GM20431 (cell line): ENCODE data around the gene SNTA1.
"Not testable (repeated sequence)": the region's sequence is repeated elsewhere in the genome, so short reads cannot be mapped to it uniquely, and the experiment has no call there.

Experiments used
- in situ Hi-C: fragments of 300-500 bp; cut with MseI, MboI; formaldehyde crosslinking; loops from one replicate; pipeline ENCODE4 v1.15.0; 2020; ENCODE audit warnings: low sequenced_read_pairs; ENCODE audit not compliant: unreplicated experiment

The SNTA1 gene

DNA sequence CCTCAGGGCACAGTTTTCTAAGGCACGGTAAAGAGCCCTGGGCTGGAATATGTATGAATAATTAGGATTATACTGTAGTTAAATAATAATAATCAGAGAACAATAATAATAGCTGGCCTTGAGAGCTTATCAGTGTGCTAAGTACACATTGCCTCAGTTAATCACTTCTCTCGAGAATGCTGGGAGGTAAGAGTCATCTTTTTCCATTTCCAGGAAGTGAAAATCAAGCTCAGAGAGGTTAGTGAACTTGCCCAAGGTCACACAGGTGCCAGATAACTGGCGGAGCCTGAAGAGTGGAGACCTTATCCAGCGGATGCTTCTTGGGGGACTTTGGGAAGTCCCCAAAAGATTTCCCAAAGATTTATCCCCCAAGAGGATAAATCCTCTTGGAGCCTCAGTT is 26.9 kb upstream of the SNTA1 start:
- in situ Hi-C loops: no loop called here

GRCh38 chr20:33466303-33466646 is 22.7 kb upstream of the SNTA1 start:
- in situ Hi-C loops: loop anchor here (10.0 kb wide), 1 partner anchor 189 kb away; no protein-coding TSS in a partner anchor

DNA sequence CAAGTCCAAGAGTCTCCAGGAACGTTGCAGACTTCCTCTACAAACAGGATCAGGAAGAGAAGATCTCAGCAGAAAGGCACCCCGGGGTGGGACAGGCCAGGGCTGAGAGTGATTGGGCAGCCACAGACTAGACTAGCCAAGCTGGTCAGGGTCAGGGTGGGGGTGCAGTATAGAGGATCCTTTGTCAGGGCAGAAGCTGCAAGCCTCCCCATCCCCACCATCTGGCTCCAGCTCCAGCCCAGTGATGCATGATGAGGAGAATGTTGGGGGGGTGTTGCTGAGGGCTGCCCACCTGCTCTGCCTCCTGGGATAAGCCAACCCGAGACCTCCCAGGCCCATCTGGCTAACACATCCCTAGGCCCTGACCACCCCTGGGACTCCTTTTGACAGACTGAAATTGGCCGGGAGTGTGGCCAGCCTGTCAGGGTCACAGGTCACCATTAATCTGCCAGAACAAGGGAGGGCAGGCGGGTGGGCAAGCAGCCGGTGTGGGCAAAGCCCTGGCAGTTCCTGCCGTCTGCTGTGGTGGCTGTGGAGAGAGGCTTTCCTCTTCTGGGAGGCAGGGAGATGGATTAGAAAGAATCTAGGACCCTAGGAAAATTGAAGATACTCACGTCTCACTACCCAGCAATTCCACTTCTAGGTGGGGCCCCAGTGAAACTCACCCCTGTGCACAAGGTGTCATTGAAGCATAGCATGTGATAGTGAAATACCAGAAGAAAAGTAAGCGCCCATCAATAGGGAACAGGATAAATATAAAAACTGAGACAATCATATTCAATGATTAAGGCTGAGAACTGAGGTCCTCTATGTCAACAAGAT is 22.1 kb upstream of the SNTA1 start:
- in situ Hi-C loops: loop anchor here (10.0 kb wide), 1 partner anchor 189 kb away; no protein-coding TSS in a partner anchor

- in situ Hi-C loops: loop anchor here (10.0 kb wide), 1 partner anchor 190 kb away; no protein-coding TSS in a partner anchor
These were observed 21.2 kb upstream of the SNTA1 start for GRCh38 chr20:33464759-33465158.

GRCh38 chr20:33463332-33464101 is 20.0 kb upstream of the SNTA1 start:
- in situ Hi-C loops: loop anchor here (10.0 kb wide), 1 partner anchor 191 kb away; no protein-coding TSS in a partner anchor

- in situ Hi-C loops: loop anchor here (10.0 kb wide), 1 partner anchor 194 kb away; no protein-coding TSS in a partner anchor
These were observed 17.1 kb upstream of the SNTA1 start for GRCh38 chr20:33460711-33461110.

GRCh38 chr20:33459599-33459998 is 16.0 kb upstream of the SNTA1 start:
- in situ Hi-C loops: no loop called here

GRCh38 chr20:33456916-33457642 is 13.5 kb upstream of the SNTA1 start:
- in situ Hi-C loops: not testable (repeated sequence)

GRCh38 chr20:33450867-33451266 is 7.3 kb upstream of the SNTA1 start:
- in situ Hi-C loops: no loop called here

- in situ Hi-C loops: no loop called here
These were observed 2.5 kb upstream of the SNTA1 start for GRCh38 chr20:33445881-33446625.

GRCh38 chr20:33444797-33445560 is 1.4 kb upstream of the SNTA1 start:
- in situ Hi-C loops: no loop called here

DNA sequence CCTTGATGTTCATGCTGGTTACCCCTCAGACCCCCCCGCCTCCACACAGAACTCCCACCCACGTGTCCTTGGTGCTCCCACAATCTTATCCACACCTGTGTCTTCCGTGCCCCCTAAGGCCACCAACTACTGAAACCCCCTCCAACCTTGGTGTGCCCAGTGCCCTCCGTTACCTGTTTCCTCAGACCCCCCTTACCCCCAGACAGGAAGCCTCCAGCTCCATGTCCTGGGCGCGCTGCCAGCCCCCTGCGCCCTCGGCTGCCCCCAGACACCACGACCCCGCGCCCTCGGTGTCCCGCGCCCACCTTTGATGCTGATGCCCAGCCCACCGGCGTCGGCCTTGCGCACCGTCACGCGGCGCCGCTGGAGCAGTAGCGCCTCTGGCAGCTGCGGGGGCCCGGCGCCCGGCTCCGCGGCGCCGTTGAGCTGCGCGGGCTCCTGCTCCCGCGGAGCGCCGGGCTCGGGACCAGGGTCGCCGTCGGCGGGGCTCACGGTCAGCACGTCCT is 504 bp downstream of the SNTA1 start:
- in situ Hi-C loops: no loop called here

- in situ Hi-C loops: no loop called here
These were observed 1.2 kb downstream of the SNTA1 start for GRCh38 chr20:33442136-33443005.

GRCh38 chr20:33441142-33441955 is 2.2 kb downstream of the SNTA1 start:
- in situ Hi-C loops: no loop called here

- in situ Hi-C loops: not testable (repeated sequence)
These were observed 3.0 kb downstream of the SNTA1 start for GRCh38 chr20:33440562-33440961.

DNA sequence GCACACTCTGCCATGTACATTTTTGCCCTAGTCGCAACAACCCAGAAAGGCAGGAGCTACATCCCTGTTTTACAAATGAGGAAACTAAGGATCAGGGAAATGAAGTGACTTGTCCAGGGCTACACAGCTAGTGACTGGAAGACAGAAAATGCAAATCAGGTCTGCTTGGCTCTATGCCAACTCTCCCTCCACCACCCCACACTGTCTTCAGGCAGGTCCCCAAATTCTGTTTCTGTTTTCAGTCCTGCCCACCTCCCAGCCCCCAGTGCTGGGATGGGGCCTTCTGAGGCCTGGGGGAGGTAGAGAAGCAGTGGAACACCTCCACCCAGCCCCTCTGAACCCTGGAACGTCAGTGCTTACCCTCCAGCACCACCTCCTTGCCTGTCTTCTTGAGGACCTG is 5.1 kb downstream of the SNTA1 start:
- in situ Hi-C loops: no loop called here
